GM12878 (cell line): ENCODE measurements around the gene DALRD3. TPM values are rescaled to one million over a fixed set of nuclear protein-coding genes. Genes with fewer than 3 reads are reported as not detected.

Experiments used
- ATAC-seq: fragments of 200-7000 bp; cut with Tn5 transposase; 3 replicates; pipeline ENCODE4 v1.9.1; 2020; ENCODE audit warnings: mild to moderate bottlenecking, moderate library complexity
- BruUV-seq: library from RNA; stranded (reverse); fragments of 400-500 nt; replicated peaks from 2 replicates; lab custom pipeline; 2021; lab: Mats Ljungman, UMichigan
- CTCF ChIA-PET: fragments of 300-600 bp; sonication (Branson Sonifier 250); formaldehyde crosslinking; extraction: SDS; loops from one replicate; lab custom pipeline; 2021; ENCODE audit warnings: inconsistent platforms; lab: Yijun Ruan, JAX
- POLR2A ChIA-PET: fragments of 350-600 bp; formaldehyde crosslinking; extraction: SDS; loops from one replicate; lab custom pipeline; 2021; ENCODE audit warnings: inconsistent platforms; lab: Charles Lee
- RAD21 ChIA-PET: fragments of 300-600 bp; sonication (Branson Sonifier 250); formaldehyde crosslinking; loops from one replicate; lab custom pipeline; 2023; ENCODE audit warnings: antibody characterized with exemption; ENCODE audit not compliant: unreplicated experiment; lab: Charles Lee
- SMC1A ChIA-PET: fragments of 300-600 bp; sonication (Branson Sonifier 250); formaldehyde crosslinking; loops from one replicate; lab custom pipeline; 2023; ENCODE audit not compliant: unreplicated experiment, uncharacterized antibody; lab: Charles Lee
- DNase-seq: peaks from one replicate; pipeline ENCODE4 v3.0.0-alpha.2; 2011; ENCODE audit warnings: low read depth, low spot score
- FAIRE-seq: peaks from 3 replicates; lab custom pipeline; 2011; peaks lifted over from hg19 to GRCh38; lab: Jason Lieb, UNC
- H2AFZ ChIP-seq: 2 replicates; pipeline ENCODE4 v1.6.0; 2011; ENCODE audit warnings: low read depth, low read length, control low read depth; ENCODE audit not compliant: control insufficient read depth
- H3K27ac ChIP-seq: 2 replicates; pipeline ENCODE4 v1.5.1; 2011; ENCODE audit warnings: control low read depth; ENCODE audit not compliant: control insufficient read depth, insufficient read depth
- H3K27me3 ChIP-seq, 2 experiments: replicated peaks in 1 of 2; 2 replicates each; pipeline versions ENCODE4 v1.6.0 to v1.6.1; 2011; ENCODE audit warnings: low read length in 1 of 2; ENCODE audit not compliant: control insufficient read depth in 2 of 2, insufficient read depth in 2 of 2
- H3K36me3 ChIP-seq, 2 experiments: 2 replicates each; pipeline ENCODE4 v1.5.1; 2011; ENCODE audit warnings: low read length in 1 of 2; ENCODE audit not compliant: control insufficient read depth in 2 of 2, insufficient read depth in 2 of 2
- H3K4me1 ChIP-seq: 2 replicates; pipeline ENCODE4 v1.6.1; 2011; ENCODE audit warnings: mild to moderate bottlenecking, low read length, moderate library complexity, mixed read lengths; ENCODE audit not compliant: control insufficient read depth, insufficient read depth
- H3K4me2 ChIP-seq: 2 replicates; pipeline ENCODE4 v1.6.0; 2011; ENCODE audit warnings: control low read depth; ENCODE audit not compliant: control insufficient read depth, insufficient read depth
- H3K4me3 ChIP-seq: fragments of 200-600 bp; sonication (generic); 2 replicates; pipeline ENCODE4 v1.5.1; 2016
- H3K79me2 ChIP-seq: 2 replicates; pipeline ENCODE4 v1.6.0; 2011; ENCODE audit warnings: low read length; ENCODE audit not compliant: control insufficient read depth, insufficient read depth
- H3K9ac ChIP-seq: 2 replicates; pipeline ENCODE4 v1.8.0; 2011; ENCODE audit warnings: low read length, control low read depth, mixed read lengths; ENCODE audit not compliant: control insufficient read depth, insufficient read depth
- H3K9me3 ChIP-seq: replicated peaks from 3 replicates; pipeline ENCODE4 v1.5.1; 2011; ENCODE audit warnings: mild to moderate bottlenecking, low read length; ENCODE audit not compliant: control insufficient read depth, insufficient read depth
- H4K20me1 ChIP-seq: 2 replicates; pipeline ENCODE4 v1.6.0; 2011; ENCODE audit not compliant: control insufficient read depth, insufficient read depth
- MEF2B ChIP-seq: fragments of 450-650 bp; IDR thresholded peaks from 2 replicates; pipeline ENCODE4 v1.6.1; 2018; ENCODE audit warnings: mild to moderate bottlenecking, moderate library complexity; ENCODE audit not compliant: partially characterized antibody, poor library complexity, severe bottlenecking
- PKNOX1 ChIP-seq: fragments of 450-650 bp; IDR thresholded peaks from 2 replicates; pipeline ENCODE4 v1.6.1; 2016; ENCODE audit warnings: mild to moderate bottlenecking
- RAD51 ChIP-seq: fragments of 450-650 bp; IDR thresholded peaks from 2 replicates; pipeline ENCODE4 v1.6.1; 2016; ENCODE audit warnings: moderate library complexity, mild to moderate bottlenecking, inconsistent platforms
- SREBF1 ChIP-seq: IDR thresholded peaks from 2 replicates; pipeline ENCODE4 v1.6.1; 2012; ENCODE audit warnings: mild to moderate bottlenecking, low read length
- WGBS: methylation state at CpG from one replicate; pipeline ENCODE4 v1.1.6; 2016; ENCODE audit warnings: low lambda C conversion rate; ENCODE audit not compliant: insufficient replicate concordance, insufficient coverage; ENCODE audit errors: missing lambda C conversion rate; 5-methylcytosine and 5-hydroxymethylcytosine counted together
- in situ Hi-C: fragments of 300-500 bp; cut with MboI; formaldehyde crosslinking; loops from 9 replicates; pipeline ENCODE4 v1.14.3; 2018; ENCODE audit warnings: mixed read lengths
- intact Hi-C: fragments of 100-400 bp; cut with micrococcal nuclease; formaldehyde crosslinking; loops from one replicate; pipeline ENCODE4 v1.14.2; 2022; ENCODE audit not compliant: unreplicated experiment
- polyA plus RNA-seq, 11 experiments: library from polyadenylated mRNA; depleted of rRNA in 4 of 11; unstranded in 6 of 11; stranded (reverse) in 5 of 11; fragments of >200 nt; fragmentation: Nextera tagmentation in 4 of 11; fragmentation: Illumina TruSeq in 1 of 11; extraction: Ambion mirVana in 4 of 11; extraction: Trizol in 1 of 11; gene quantifications; 1 replicate in 1 of 11; 2 replicates in 10 of 11; pipeline versions ENCODE4 v1.2.1 to v1.2.3, GENCODE V29; 2011 to 2016; ENCODE audit warnings: inconsistent platforms in 2 of 11, missing spikeins in 2 of 11, low read depth in 1 of 11
- total RNA-seq, 4 experiments: library from RNA; depleted of rRNA in 3 of 4; stranded (reverse); fragments of >200 nt in 3 of 4; fragmentation: Illumina TruSeq in 1 of 4; extraction: Trizol in 1 of 4; gene quantifications; 2 replicates each; pipeline versions ENCODE4 v1.2.1 to v1.2.3, GENCODE V29; 2013 to 2021
- TF ChIP-seq, protein P1 (sequence below): IDR thresholded peaks from 2 replicates; pipeline ENCODE4 v1.6.1; 2012; ENCODE audit warnings: low read length, inconsistent platforms

DALRD3 gene
- total and polyA plus RNA-seq, 10 of the 15 experiments (the other 5 are each of a cell fraction or from before 2014, with no cell fraction given), result 10.1 to 28.2 (median 21.6) TPM

DNA sequence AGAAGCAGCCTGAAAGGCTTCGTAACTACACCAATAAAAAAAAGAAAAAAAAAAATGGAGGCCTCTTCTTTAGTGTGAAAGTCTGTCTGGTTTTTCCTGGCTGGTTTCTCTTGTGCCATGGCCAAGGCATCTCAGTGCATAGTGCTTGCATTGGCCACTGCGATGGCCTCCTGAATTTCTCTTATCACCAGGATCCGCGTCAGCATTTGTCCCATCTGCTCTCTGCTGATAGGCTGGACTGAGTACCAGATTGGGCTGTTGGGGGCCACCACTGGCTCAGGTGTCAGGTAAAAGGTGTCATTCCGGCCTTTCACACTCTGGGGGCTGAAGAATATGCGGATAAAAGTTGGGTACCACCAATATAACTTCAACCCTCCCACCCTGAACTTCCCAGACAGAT lies 11.9 kb upstream of the DALRD3 start:
- WGBS, result 91% methylated on average over 6 of the region's 6 CpGs
- no TSS peak for BruUV-seq
- no peak for FAIRE-seq
- no peak for DNase-seq
- Histone ChIP-seq H3K27ac (no peak overlapping the region), H3K4me1 (peaks cover 5% of the 10 kb centered on the region), H3K79me2 (peaks cover 28% of the 10 kb centered on the region), H4K20me1 (no peaks in the 10 kb centered on the region), H3K27me3 (no peaks in the 10 kb centered on the region), H3K9me3 (no peaks in the 10 kb centered on the region), H3K9ac (no peak overlapping the region), H3K36me3 (peaks cover 32 to 38% of the 10 kb centered on the region in 2 experiments), H3K4me3 (no peak overlapping the region), H2AFZ (no peak overlapping the region), H3K4me2 (no peak overlapping the region)
- POLR2A ChIA-PET, result interaction anchor here (1.4 kb wide), 1 partner anchor 23 kb away, joined by 3 read pairs; the partner anchor contains the start of gene WDR6
- SMC1A ChIA-PET, result no interaction called here
- in situ Hi-C loops (no loop called here), intact Hi-C loops (no loop called here)
- CTCF ChIA-PET, result no interaction called here
- TF ChIP-seq MEF2B (no peak), PKNOX1 (no peak), SREBF1 (no peak), RAD51 (no peak)
- TF ChIP-seq, protein P1, sequence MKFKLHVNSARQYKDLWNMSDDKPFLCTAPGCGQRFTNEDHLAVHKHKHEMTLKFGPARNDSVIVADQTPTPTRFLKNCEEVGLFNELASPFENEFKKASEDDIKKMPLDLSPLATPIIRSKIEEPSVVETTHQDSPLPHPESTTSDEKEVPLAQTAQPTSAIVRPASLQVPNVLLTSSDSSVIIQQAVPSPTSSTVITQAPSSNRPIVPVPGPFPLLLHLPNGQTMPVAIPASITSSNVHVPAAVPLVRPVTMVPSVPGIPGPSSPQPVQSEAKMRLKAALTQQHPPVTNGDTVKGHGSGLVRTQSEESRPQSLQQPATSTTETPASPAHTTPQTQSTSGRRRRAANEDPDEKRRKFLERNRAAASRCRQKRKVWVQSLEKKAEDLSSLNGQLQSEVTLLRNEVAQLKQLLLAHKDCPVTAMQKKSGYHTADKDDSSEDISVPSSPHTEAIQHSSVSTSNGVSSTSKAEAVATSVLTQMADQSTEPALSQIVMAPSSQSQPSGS, result no peak
- ATAC-seq, result no peak
- RAD21 ChIA-PET, result no interaction called here
